Measurements from ENCODE around the gene PLCB3. TPM values are rescaled to one million over a fixed set of nuclear protein-coding genes. Genes with fewer than 3 reads are reported as not detected.
A peak's percentile ranks its signal among the peaks of the same experiment; 100 is the strongest.

The PLCB3 gene
- total and polyA plus RNA-seq, 2 of the 13 experiments (the other 11 are each of a cell fraction or from before 2014, with no cell fraction given): 7.5 to 13.8 TPM

DNA sequence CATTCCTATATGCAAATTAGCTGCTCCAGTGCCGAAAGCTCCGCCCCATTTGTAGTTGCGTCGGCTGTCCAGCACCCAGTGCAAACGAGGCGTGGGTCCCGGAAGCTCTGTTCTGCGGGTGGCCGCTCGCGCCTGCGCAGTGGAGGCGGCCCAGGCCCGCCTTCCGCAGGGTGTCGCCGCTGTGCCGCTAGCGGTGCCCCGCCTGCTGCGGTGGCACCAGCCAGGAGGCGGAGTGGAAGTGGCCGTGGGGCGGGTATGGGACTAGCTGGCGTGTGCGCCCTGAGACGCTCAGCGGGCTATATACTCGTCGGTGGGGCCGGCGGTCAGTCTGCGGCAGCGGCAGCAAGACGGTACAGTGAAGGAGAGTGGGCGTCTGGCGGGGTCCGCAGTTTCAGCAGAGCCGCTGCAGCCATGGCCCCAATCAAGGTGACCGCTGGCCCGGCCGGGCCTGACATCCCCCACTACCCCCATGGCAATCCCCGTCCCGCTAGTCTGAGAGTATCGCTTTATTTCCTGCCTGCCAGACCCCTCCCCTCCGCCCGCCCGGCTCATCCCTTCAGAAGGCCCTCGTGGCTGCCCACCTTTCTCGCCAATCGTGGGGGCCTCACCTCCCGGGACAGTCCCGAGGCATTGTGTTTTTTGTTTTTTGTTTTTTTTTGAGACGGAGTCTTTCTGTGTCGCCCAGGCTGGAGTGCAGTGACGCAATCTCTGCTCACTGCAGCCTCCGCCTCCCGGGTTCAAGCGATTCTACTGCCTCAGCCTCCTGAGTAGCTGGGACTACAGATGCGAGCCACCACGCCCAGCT lies 66.8 kb downstream of the PLCB3 start, which contains the start of gene PRDX5 (continued):
- TF ChIP-seq, protein P1, sequence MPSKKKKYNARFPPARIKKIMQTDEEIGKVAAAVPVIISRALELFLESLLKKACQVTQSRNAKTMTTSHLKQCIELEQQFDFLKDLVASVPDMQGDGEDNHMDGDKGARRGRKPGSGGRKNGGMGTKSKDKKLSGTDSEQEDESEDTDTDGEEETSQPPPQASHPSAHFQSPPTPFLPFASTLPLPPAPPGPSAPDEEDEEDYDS (CRISPR knock-in tag; IDR thresholded peaks at IDR 0.05): peak; percentile 51
- TF ChIP-seq KAT2B (IDR thresholded peaks at IDR 0.05; ENCODE audit: borderline replicate concordance, low read depth, low read length): no peak
- peak; percentile 74; the same call in 1 of the 2 replicates for TF ChIP-seq KDM3A (CRISPR knock-in tag; IDR thresholded peaks at IDR 0.05; ENCODE audit: low read depth)
- TF ChIP-seq MATR3 (CRISPR knock-in tag; IDR thresholded peaks at IDR 0.05): no peak
- no peak for TF ChIP-seq BRCA1 (CRISPR knock-in tag; IDR thresholded peaks at IDR 0.05)
- no peak for TF ChIP-seq NFIC (IDR thresholded peaks at IDR 0.05; ENCODE audit: low read length)
- TF ChIP-seq SMARCC2 (IDR thresholded peaks at IDR 0.05): no peak
- TF ChIP-seq, protein P2, sequence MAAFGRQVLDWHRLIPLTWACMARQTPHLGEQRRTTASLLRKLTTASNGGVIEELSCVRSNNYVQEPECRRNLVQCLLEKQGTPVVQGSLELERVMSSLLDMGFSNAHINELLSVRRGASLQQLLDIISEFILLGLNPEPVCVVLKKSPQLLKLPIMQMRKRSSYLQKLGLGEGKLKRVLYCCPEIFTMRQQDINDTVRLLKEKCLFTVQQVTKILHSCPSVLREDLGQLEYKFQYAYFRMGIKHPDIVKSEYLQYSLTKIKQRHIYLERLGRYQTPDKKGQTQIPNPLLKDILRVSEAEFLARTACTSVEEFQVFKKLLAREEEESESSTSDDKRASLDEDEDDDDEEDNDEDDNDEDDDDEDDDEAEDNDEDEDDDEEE (CRISPR knock-in tag; IDR thresholded peaks at IDR 0.05): no peak
- TF ChIP-seq SMAD3 (CRISPR knock-in tag; IDR thresholded peaks at IDR 0.05): 0 out of 2 replicates have a peak, but pooled peaks have one; percentile 11
- TF ChIP-seq, protein P3, sequence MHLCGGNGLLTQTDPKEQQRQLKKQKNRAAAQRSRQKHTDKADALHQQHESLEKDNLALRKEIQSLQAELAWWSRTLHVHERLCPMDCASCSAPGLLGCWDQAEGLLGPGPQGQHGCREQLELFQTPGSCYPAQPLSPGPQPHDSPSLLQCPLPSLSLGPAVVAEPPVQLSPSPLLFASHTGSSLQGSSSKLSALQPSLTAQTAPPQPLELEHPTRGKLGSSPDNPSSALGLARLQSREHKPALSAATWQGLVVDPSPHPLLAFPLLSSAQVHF (CRISPR knock-in tag; IDR thresholded peaks at IDR 0.05): no peak
- TF ChIP-seq, protein P4, sequence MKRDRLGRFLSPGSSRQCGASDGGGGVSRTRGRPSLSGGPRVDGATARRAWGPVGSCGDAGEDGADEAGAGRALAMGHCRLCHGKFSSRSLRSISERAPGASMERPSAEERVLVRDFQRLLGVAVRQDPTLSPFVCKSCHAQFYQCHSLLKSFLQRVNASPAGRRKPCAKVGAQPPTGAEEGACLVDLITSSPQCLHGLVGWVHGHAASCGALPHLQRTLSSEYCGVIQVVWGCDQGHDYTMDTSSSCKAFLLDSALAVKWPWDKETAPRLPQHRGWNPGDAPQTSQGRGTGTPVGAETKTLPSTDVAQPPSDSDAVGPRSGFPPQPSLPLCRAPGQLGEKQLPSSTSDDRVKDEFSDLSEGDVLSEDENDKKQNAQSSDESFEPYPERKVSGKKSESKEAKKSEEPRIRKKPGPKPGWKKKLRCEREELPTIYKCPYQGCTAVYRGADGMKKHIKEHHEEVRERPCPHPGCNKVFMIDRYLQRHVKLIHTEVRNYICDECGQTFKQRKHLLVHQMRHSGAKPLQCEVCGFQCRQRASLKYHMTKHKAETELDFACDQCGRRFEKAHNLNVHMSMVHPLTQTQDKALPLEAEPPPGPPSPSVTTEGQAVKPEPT (CRISPR knock-in tag; IDR thresholded peaks at IDR 0.05; ENCODE audit: low read depth): peak; percentile 72; the same call in 1 of the 2 replicates
- TF ChIP-seq ZNF883 (CRISPR knock-in tag; IDR thresholded peaks at IDR 0.05; ENCODE audit: not compliant biosample characterization): peak; percentile 59
- peak; percentile 87; the same call in 1 of the 2 replicates for TF ChIP-seq ZNF101 (CRISPR knock-in tag; IDR thresholded peaks at IDR 0.05; ENCODE audit: borderline replicate concordance, low read depth)
- peak; percentile 69 for TF ChIP-seq TAF1 (CRISPR knock-in tag; IDR thresholded peaks at IDR 0.05)
- TF ChIP-seq, protein P5, sequence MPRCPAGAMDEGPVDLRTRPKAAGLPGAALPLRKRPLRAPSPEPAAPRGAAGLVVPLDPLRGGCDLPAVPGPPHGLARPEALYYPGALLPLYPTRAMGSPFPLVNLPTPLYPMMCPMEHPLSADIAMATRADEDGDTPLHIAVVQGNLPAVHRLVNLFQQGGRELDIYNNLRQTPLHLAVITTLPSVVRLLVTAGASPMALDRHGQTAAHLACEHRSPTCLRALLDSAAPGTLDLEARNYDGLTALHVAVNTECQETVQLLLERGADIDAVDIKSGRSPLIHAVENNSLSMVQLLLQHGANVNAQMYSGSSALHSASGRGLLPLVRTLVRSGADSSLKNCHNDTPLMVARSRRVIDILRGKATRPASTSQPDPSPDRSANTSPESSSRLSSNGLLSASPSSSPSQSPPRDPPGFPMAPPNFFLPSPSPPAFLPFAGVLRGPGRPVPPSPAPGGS (CRISPR knock-in tag; IDR thresholded peaks at IDR 0.05): no peak
- no peak; the same call in 1 of the 2 replicates for TF ChIP-seq ZNF234 (CRISPR knock-in tag; conservative IDR thresholded peaks at IDR 0.05)
- TF ChIP-seq RELA (CRISPR knock-in tag; IDR thresholded peaks at IDR 0.05): no peak; the same call in 1 of the 2 replicates
- TF ChIP-seq HMG20A (CRISPR knock-in tag; IDR thresholded peaks at IDR 0.05; ENCODE audit: borderline replicate concordance): no peak
- TF ChIP-seq ASH2L (IDR thresholded peaks at IDR 0.05; ENCODE audit: insufficient read length, low read depth, low read length): no peak
- TF ChIP-seq ZNF34 (CRISPR knock-in tag; IDR thresholded peaks at IDR 0.05; ENCODE audit: borderline replicate concordance): peak; percentile 88; the same call in 1 of the 2 replicates
- TF ChIP-seq NRL (CRISPR knock-in tag; IDR thresholded peaks at IDR 0.05; ENCODE audit: borderline replicate concordance): peak; percentile 53; the same call in 1 of the 2 replicates
- no peak; the same call in 1 of the 2 replicates for TF ChIP-seq ETV6 (CRISPR knock-in tag; conservative IDR thresholded peaks at IDR 0.05)
- no peak for TF ChIP-seq RFX1 (IDR thresholded peaks at IDR 0.05)
